Measurements from ENCODE around the gene FAM184A.

DNA sequence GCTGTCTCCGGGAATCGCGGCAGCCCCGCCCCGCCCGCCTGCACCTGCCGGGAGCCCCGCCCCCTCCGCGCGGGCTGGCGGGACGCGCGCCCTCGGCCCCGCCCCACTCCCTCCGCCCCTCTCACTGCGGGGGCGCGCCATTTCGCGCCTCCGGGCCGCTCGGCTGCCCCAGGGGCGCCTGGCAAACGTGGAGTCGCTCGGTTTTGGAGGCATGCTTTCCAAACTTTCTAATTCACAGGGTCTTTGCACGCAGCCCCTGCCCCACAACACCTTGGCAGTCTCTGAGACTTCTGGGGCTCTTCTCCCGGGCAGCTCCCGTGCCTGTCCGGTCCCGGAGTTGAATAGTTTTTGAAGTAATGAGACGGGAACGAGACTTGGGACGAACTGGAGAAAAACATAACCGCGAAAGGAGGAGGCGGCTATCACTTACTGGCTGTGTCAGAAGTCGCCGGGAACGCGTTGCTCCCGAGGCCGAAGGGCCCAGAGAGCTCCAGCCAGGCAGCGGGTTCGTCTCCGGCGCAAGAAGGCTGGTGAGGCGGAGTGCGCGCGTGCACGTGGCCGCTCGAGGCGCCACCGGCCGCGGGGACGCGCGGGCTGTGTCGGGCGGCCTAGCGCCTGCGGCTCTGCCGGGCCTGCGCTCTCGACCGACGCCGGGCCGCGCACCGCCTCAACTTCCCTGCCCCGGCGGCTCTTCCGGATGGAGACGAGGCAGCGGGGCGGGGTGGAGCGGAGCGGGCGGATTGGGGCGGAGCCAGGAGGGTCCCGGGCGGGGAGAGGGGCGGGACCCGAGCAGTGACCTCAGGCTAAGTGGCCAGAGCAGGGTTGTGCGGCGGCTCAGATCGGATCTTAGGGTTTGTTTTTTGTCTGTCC, 143.8 kb downstream of the FAM184A start, which contains the start of gene MCM9:
- TF ChIP-seq EZH2phosphoT487 (IDR thresholded peaks at IDR 0.05; ENCODE audit: insufficient read depth, low read depth) (no peak), EZH2 (IDR thresholded peaks at IDR 0.05; ENCODE audit: insufficient read depth, poor library complexity, severe bottlenecking) (no peak)

All from GM23248 (cell line).